HEK293 (cell line): Measurements from ENCODE around the gene ALDH2.

ENCODE experiments used
- CTCF ChIA-PET: fragments of 350-600 bp; formaldehyde crosslinking; extraction: SDS; loops from one replicate; lab custom pipeline; 2021; ENCODE audit warnings: antibody characterized with exemption; lab: Yijun Ruan, JAX
- POLR2A ChIA-PET: fragments of 300-600 bp; formaldehyde crosslinking; extraction: SDS; loops from one replicate; lab custom pipeline; 2020; ENCODE audit warnings: antibody characterized with exemption, inconsistent platforms; lab: Yijun Ruan, JAX
- H3K27ac ChIP-seq: fragments of 200-500 bp; sonication (Bioruptor generic); 2 replicates; pipeline ENCODE4 v1.5.1; 2014; ENCODE audit warnings: low read depth, low read length, control low read depth, inconsistent platforms; ENCODE audit errors: extremely low read depth
- H3K36me3 ChIP-seq, 2 experiments: fragments of 200-500 bp in 1 of 2; sonication (Bioruptor generic) in 1 of 2; 1 replicate in 1 of 2; 2 replicates in 1 of 2; pipeline ENCODE4 v1.5.1; 2014 to 2017; ENCODE audit warnings: inconsistent platforms in 2 of 2, low read length in 2 of 2; ENCODE audit not compliant: control insufficient read depth in 2 of 2, insufficient read depth in 1 of 2
- H3K4me1 ChIP-seq: fragments of 200-500 bp; sonication (Bioruptor generic); 2 replicates; pipeline ENCODE4 v1.5.1; 2014; ENCODE audit warnings: mild to moderate bottlenecking, low read length, inconsistent platforms; ENCODE audit not compliant: control insufficient read depth, insufficient read depth
- H3K4me3 ChIP-seq: 2 replicates; pipeline ENCODE4 v1.5.1; 2011; ENCODE audit warnings: low read depth, mild to moderate bottlenecking, control low read depth, low read length, moderate library complexity
- H3K9me3 ChIP-seq: fragments of 200-500 bp; sonication (Bioruptor generic); 2 replicates; pipeline ENCODE4 v1.5.1; 2014; ENCODE audit warnings: low read depth, low read length, inconsistent platforms; ENCODE audit not compliant: control insufficient read depth, insufficient read depth
- GLIS1 ChIP-seq: fragments of 450-650 bp; formaldehyde crosslinking; IDR thresholded peaks from 2 replicates; pipeline ENCODE4 v1.5.1; 2016; ENCODE audit warnings: missing biosample characterization, missing genetic modification characterization
- YY2 ChIP-seq: fragments of 450-650 bp; formaldehyde crosslinking; IDR thresholded peaks from 2 replicates; pipeline ENCODE4 v1.5.1; 2016; ENCODE audit warnings: missing biosample characterization, missing genetic modification characterization
- ZBTB7A ChIP-seq: fragments of 450-650 bp; formaldehyde crosslinking; IDR thresholded peaks from 2 replicates; pipeline ENCODE4 v1.5.1; 2016; ENCODE audit warnings: low read depth, missing biosample characterization, missing genetic modification characterization
- ZFP41 ChIP-seq: fragments of 450-650 bp; formaldehyde crosslinking; IDR thresholded peaks from 2 replicates; pipeline ENCODE4 v1.5.1; 2016; ENCODE audit warnings: missing biosample characterization, missing genetic modification characterization, borderline replicate concordance
- ZFP69B ChIP-seq: fragments of 450-650 bp; formaldehyde crosslinking; IDR thresholded peaks from 2 replicates; pipeline ENCODE4 v1.5.1; 2016; ENCODE audit warnings: missing biosample characterization, missing genetic modification characterization
- ZIC2 ChIP-seq: fragments of 450-650 bp; formaldehyde crosslinking; IDR thresholded peaks from 2 replicates; pipeline ENCODE4 v1.5.1; 2016; ENCODE audit warnings: missing biosample characterization, missing genetic modification characterization
- ZNF140 ChIP-seq: fragments of 450-650 bp; formaldehyde crosslinking; IDR thresholded peaks from 2 replicates; pipeline ENCODE4 v1.5.1; 2016; ENCODE audit warnings: missing biosample characterization, missing genetic modification characterization
- ZNF2 ChIP-seq: fragments of 450-650 bp; formaldehyde crosslinking; IDR thresholded peaks from 2 replicates; pipeline ENCODE4 v1.5.1; 2016; ENCODE audit warnings: missing biosample characterization, missing genetic modification characterization
- ZNF239 ChIP-seq: fragments of 450-650 bp; formaldehyde crosslinking; IDR thresholded peaks from 2 replicates; pipeline ENCODE4 v1.5.1; 2016; ENCODE audit warnings: missing biosample characterization, missing genetic modification characterization
- ZNF292 ChIP-seq: fragments of 450-650 bp; formaldehyde crosslinking; IDR thresholded peaks from 2 replicates; pipeline ENCODE4 v1.5.1; 2016; ENCODE audit warnings: low read depth, missing biosample characterization, missing genetic modification characterization, borderline replicate concordance
- ZNF350 ChIP-seq: fragments of 450-650 bp; formaldehyde crosslinking; IDR thresholded peaks from 2 replicates; pipeline ENCODE4 v1.5.0; 2017; ENCODE audit warnings: missing biosample characterization, mild to moderate bottlenecking, missing genetic modification characterization
- ZNF354C ChIP-seq: fragments of 450-650 bp; formaldehyde crosslinking; IDR thresholded peaks from 2 replicates; pipeline ENCODE4 v1.5.1; 2016; ENCODE audit warnings: missing biosample characterization, missing genetic modification characterization, low read depth, borderline replicate concordance
- ZNF529 ChIP-seq: fragments of 450-650 bp; formaldehyde crosslinking; IDR thresholded peaks from 2 replicates; pipeline ENCODE4 v1.5.1; 2017; ENCODE audit warnings: missing genetic modification characterization, missing biosample characterization; ENCODE audit not compliant: insufficient replicate concordance
- ZNF660 ChIP-seq: fragments of 450-650 bp; IDR thresholded peaks from 2 replicates; pipeline ENCODE4 v1.5.1; 2018; ENCODE audit warnings: missing biosample characterization, mild to moderate bottlenecking, missing genetic modification characterization
- ZNF747 ChIP-seq: fragments of 450-650 bp; formaldehyde crosslinking; IDR thresholded peaks from 2 replicates; pipeline ENCODE4 v1.5.1; 2016; ENCODE audit warnings: missing biosample characterization, missing genetic modification characterization
- ZNF768 ChIP-seq: fragments of 450-650 bp; formaldehyde crosslinking; IDR thresholded peaks from 2 replicates; pipeline ENCODE4 v1.5.1; 2018; ENCODE audit warnings: missing biosample characterization, mild to moderate bottlenecking, missing genetic modification characterization
- ZNF776 ChIP-seq: fragments of 450-650 bp; formaldehyde crosslinking; IDR thresholded peaks from 2 replicates; pipeline ENCODE4 v1.5.0; 2017; ENCODE audit warnings: missing biosample characterization, missing genetic modification characterization, borderline replicate concordance
- ZNF777 ChIP-seq: fragments of 450-650 bp; formaldehyde crosslinking; IDR thresholded peaks from 2 replicates; pipeline ENCODE4 v1.5.1; 2017; ENCODE audit warnings: missing biosample characterization, missing genetic modification characterization, borderline replicate concordance
- ZNF830 ChIP-seq: fragments of 450-650 bp; IDR thresholded peaks from 2 replicates; pipeline ENCODE4 v1.5.0; 2018; ENCODE audit warnings: missing biosample characterization, missing genetic modification characterization, low read depth, mild to moderate bottlenecking, moderate library complexity
- ZXDB ChIP-seq: fragments of 450-650 bp; formaldehyde crosslinking; IDR thresholded peaks from 2 replicates; pipeline ENCODE4 v1.5.1; 2016; ENCODE audit warnings: missing biosample characterization, missing genetic modification characterization
- TF ChIP-seq, protein P1 (sequence below): fragments of 450-650 bp; formaldehyde crosslinking; IDR thresholded peaks from 2 replicates; pipeline ENCODE4 v1.5.1; 2016; ENCODE audit warnings: missing biosample characterization, missing genetic modification characterization
- TF ChIP-seq, protein P2 (sequence below): fragments of 450-650 bp; formaldehyde crosslinking; IDR thresholded peaks from 2 replicates; pipeline ENCODE4 v1.5.1; 2016; ENCODE audit warnings: missing biosample characterization, missing genetic modification characterization
- TF ChIP-seq, protein P3 (sequence below): fragments of 450-650 bp; formaldehyde crosslinking; IDR thresholded peaks from 2 replicates; pipeline ENCODE4 v1.5.1; 2016; ENCODE audit warnings: missing biosample characterization, missing genetic modification characterization, borderline replicate concordance
- TF ChIP-seq, protein P4 (sequence below): fragments of 450-650 bp; formaldehyde crosslinking; IDR thresholded peaks from 2 replicates; pipeline ENCODE4 v1.5.1; 2016; ENCODE audit warnings: missing biosample characterization, missing genetic modification characterization

The ALDH2 gene

DNA sequence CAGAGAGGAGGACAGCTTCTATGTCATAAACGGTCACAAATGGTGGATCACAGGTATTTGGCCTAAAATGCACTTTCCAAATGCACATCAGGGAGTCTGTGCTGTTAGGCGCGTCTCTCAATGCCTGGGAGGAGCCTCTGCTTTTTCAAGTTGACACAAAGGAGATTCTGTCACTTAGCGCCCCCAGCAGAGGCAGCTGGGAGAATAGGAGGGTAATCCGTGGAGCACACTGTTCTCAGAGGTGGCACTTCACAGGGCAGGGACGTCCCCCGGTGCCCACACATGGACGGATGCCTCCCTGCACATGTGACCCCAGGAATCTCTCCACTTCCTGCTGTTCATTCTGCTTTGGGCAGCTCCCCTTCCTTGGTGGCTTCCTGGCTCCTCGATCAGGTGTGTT is 19.4 kb upstream of the ALDH2 start:
- H3K4me1 ChIP-seq, result no peaks in the 10 kb centered on the region
- H3K9me3 ChIP-seq, result no peaks in the 10 kb centered on the region
- CTCF ChIA-PET, result interaction anchor here (0.6 to 1.8 kb wide), 3 partner anchors 54 to 348 kb away, joined by 3 to 9 read pairs (median 3); no protein-coding TSS in a partner anchor
- no peak overlapping the region for H3K27ac ChIP-seq
- TF ChIP-seq GLIS1 (tag by site-specific recombination), result peak; percentile 42
- TF ChIP-seq ZFP41 (tag by site-specific recombination), result no peak
- peaks cover 12 to 48% of the 10 kb centered on the region in 2 experiments; a peak in 2 of 3 replicates for H3K36me3 ChIP-seq
- POLR2A ChIA-PET, result no interaction called here
- no peak overlapping the region for H3K4me3 ChIP-seq

DNA sequence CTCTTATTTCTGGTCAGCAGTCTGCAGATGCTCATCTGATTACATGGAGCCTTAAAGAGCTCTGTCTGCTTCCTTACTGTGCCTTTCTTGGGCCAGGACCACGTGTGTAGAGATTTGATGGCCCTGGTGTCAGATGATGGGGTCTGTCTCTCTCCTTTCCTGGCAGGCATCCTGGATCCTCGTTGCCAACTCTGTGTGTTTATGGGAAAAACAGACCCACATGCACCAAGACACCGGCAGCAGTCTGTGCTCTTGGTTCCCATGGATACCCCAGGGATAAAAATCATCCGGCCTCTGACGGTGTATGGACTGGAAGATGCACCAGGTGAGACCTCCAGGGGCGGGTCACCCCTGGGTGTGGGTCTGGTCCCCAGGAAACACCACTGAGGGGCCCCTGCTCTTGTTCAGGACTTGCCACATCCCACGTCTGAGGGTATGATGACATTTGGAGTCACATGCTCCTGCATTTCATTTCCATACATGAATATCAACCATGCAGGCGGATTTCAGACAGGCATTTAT is 18.5 kb upstream of the ALDH2 start:
- Histone ChIP-seq H3K36me3 (peaks cover 12 to 48% of the 10 kb centered on the region in 2 experiments; a peak in 2 of 3 replicates), H3K4me3 (no peak overlapping the region), H3K9me3 (no peaks in the 10 kb centered on the region), H3K4me1 (no peaks in the 10 kb centered on the region), H3K27ac (no peak overlapping the region)
- POLR2A ChIA-PET, result no interaction called here
- TF ChIP-seq, protein P1, sequence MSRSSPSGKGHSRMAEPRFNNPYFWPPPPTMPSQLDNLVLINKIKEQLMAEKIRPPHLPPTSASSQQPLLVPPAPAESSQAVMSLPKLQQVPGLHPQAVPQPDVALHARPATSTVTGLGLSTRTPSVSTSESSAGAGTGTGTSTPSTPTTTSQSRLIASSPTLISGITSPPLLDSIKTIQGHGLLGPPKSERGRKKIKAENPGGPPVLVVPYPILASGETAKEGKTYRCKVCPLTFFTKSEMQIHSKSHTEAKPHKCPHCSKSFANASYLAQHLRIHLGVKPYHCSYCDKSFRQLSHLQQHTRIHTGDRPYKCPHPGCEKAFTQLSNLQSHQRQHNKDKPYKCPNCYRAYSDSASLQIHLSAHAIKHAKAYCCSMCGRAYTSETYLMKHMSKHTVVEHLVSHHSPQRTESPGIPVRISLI, result no peak
- no peak for TF ChIP-seq ZXDB (tag by site-specific recombination)
- TF ChIP-seq ZNF747 (tag by site-specific recombination), result no peak
- no peak for TF ChIP-seq ZNF776
- no peak for TF ChIP-seq ZNF140 (tag by site-specific recombination)
- TF ChIP-seq, protein P2, sequence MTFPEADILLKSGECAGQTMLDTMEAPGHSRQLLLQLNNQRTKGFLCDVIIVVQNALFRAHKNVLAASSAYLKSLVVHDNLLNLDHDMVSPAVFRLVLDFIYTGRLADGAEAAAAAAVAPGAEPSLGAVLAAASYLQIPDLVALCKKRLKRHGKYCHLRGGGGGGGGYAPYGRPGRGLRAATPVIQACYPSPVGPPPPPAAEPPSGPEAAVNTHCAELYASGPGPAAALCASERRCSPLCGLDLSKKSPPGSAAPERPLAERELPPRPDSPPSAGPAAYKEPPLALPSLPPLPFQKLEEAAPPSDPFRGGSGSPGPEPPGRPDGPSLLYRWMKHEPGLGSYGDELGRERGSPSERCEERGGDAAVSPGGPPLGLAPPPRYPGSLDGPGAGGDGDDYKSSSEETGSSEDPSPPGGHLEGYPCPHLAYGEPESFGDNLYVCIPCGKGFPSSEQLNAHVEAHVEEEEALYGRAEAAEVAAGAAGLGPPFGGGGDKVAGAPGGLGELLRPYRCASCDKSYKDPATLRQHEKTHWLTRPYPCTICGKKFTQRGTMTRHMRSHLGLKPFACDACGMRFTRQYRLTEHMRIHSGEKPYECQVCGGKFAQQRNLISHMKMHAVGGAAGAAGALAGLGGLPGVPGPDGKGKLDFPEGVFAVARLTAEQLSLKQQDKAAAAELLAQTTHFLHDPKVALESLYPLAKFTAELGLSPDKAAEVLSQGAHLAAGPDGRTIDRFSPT (tag by site-specific recombination), result no peak
- no peak for TF ChIP-seq YY2 (tag by site-specific recombination)
- TF ChIP-seq, protein P3, sequence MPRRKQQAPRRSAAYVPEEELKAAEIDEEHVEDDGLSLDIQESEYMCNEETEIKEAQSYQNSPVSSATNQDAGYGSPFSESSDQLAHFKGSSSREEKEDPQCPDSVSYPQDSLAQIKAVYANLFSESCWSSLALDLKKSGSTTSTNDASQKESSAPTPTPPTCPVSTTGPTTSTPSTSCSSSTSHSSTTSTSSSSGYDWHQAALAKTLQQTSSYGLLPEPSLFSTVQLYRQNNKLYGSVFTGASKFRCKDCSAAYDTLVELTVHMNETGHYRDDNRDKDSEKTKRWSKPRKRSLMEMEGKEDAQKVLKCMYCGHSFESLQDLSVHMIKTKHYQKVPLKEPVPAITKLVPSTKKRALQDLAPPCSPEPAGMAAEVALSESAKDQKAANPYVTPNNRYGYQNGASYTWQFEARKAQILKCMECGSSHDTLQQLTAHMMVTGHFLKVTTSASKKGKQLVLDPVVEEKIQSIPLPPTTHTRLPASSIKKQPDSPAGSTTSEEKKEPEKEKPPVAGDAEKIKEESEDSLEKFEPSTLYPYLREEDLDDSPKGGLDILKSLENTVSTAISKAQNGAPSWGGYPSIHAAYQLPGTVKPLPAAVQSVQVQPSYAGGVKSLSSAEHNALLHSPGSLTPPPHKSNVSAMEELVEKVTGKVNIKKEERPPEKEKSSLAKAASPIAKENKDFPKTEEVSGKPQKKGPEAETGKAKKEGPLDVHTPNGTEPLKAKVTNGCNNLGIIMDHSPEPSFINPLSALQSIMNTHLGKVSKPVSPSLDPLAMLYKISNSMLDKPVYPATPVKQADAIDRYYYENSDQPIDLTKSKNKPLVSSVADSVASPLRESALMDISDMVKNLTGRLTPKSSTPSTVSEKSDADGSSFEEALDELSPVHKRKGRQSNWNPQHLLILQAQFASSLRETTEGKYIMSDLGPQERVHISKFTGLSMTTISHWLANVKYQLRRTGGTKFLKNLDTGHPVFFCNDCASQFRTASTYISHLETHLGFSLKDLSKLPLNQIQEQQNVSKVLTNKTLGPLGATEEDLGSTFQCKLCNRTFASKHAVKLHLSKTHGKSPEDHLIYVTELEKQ, result no peak
- TF ChIP-seq ZNF777 (tag by site-specific recombination), result no peak
- TF ChIP-seq ZNF830 (tag by site-specific recombination), result no peak
- TF ChIP-seq ZNF292, result no peak
- CTCF ChIA-PET, result interaction anchor here (1.1 kb wide), 1 partner anchor 55 kb away, joined by 3 read pairs; no protein-coding TSS in a partner anchor

DNA sequence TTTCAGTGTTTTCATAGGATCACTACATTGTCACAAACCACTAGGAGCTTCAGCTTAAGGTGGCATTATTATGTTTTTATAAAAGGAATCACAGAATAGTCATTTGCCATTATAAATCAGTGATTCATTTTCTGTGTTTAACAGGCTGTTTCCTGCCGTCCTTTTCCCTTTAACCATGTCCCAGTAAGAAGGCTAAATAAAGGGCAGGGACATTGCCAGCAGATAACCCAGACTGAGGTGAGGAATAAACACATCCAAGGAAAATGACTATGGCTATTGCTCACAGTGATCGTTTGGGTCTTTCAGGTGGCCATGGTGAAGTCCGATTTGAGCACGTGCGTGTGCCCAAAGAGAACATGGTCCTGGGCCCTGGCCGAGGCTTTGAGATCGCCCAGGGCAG is 17.9 kb upstream of the ALDH2 start:
- CTCF ChIA-PET, result no interaction called here
- Histone ChIP-seq H3K4me3 (no peak overlapping the region), H3K9me3 (no peaks in the 10 kb centered on the region), H3K27ac (no peak overlapping the region), H3K36me3 (peaks cover 12 to 53% of the 10 kb centered on the region in 2 experiments; a peak in 2 of 3 replicates), H3K4me1 (no peaks in the 10 kb centered on the region)
- POLR2A ChIA-PET, result no interaction called here
- no peak for TF ChIP-seq ZIC2 (tag by site-specific recombination)
- TF ChIP-seq ZNF529 (tag by site-specific recombination), result no peak
- TF ChIP-seq ZNF2, result no peak
- TF ChIP-seq ZNF354C (tag by site-specific recombination), result no peak
- no peak for TF ChIP-seq ZNF350 (tag by site-specific recombination)
- TF ChIP-seq ZNF660 (tag by site-specific recombination), result no peak
- TF ChIP-seq, protein P4, sequence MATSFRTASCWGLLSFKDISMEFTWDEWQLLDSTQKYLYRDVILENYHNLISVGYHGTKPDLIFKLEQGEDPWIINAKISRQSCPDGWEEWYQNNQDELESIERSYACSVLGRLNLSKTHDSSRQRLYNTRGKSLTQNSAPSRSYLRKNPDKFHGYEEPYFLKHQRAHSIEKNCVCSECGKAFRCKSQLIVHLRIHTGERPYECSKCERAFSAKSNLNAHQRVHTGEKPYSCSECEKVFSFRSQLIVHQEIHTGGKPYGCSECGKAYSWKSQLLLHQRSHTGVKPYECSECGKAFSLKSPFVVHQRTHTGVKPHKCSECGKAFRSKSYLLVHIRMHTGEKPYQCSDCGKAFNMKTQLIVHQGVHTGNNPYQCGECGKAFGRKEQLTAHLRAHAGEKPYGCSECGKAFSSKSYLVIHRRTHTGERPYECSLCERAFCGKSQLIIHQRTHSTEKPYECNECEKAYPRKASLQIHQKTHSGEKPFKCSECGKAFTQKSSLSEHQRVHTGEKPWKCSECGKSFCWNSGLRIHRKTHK (tag by site-specific recombination), result no peak
- no peak for TF ChIP-seq ZNF239 (tag by site-specific recombination)
- TF ChIP-seq ZFP69B (tag by site-specific recombination), result no peak
- no peak for TF ChIP-seq ZBTB7A (tag by site-specific recombination)
- TF ChIP-seq ZNF768 (tag by site-specific recombination), result no peak
